ENCODE measurements around the gene KRT14. TPM values are rescaled to one million over a fixed set of nuclear protein-coding genes. Genes with fewer than 3 reads are reported as not detected.

KRT14 gene
- polyA plus RNA-seq, 1 experiment, result not detected

DNA sequence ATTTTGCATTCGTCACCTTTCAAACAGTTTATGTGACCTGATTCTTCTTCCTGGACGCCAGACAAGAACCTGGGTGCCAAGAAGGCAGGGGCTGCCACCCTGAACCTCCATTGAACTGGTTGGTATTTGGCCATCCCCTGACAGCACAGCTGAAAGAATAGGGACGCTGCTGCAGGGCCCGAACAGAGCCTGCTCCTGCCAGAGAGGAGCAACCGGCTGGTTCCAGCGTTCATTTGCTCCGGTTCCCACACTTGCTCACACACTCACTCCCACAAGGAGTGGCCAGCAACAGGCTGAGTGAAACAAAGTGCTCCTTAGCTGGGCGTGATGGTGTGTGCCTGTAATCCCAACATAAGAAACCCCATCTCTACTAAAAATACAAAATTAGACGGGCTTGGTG is 29.8 kb downstream of the KRT14 start:
- POLR2A ChIA-PET, result no interaction called here
- TF ChIP-seq, protein P1, sequence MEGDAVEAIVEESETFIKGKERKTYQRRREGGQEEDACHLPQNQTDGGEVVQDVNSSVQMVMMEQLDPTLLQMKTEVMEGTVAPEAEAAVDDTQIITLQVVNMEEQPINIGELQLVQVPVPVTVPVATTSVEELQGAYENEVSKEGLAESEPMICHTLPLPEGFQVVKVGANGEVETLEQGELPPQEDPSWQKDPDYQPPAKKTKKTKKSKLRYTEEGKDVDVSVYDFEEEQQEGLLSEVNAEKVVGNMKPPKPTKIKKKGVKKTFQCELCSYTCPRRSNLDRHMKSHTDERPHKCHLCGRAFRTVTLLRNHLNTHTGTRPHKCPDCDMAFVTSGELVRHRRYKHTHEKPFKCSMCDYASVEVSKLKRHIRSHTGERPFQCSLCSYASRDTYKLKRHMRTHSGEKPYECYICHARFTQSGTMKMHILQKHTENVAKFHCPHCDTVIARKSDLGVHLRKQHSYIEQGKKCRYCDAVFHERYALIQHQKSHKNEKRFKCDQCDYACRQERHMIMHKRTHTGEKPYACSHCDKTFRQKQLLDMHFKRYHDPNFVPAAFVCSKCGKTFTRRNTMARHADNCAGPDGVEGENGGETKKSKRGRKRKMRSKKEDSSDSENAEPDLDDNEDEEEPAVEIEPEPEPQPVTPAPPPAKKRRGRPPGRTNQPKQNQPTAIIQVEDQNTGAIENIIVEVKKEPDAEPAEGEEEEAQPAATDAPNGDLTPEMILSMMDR (IDR thresholded peaks at IDR 0.05; ENCODE audit: low read depth, low read length), result no peak
- Histone ChIP-seq H3K9me3 (ENCODE audit: control insufficient read depth, insufficient read depth, low read length) (no peaks in the 10 kb centered on the region), H3K4me3 (ENCODE audit: low read depth, low read length) (no peak overlapping the region), H3K27me3 (ENCODE audit: control insufficient read depth, insufficient read depth, low read length) (peaks cover 23% of the 10 kb centered on the region), H3K27ac (ENCODE audit: low read depth, low read length) (no peak overlapping the region)
- DNase-seq (ENCODE audit: low read depth, low spot score), result no peak
- CTCF ChIA-PET, result interaction anchor here (0.9 to 2.6 kb wide), 4 partner anchors 8 to 106 kb away, joined by 3 to 55 read pairs (median 6); no protein-coding TSS in a partner anchor

DNA sequence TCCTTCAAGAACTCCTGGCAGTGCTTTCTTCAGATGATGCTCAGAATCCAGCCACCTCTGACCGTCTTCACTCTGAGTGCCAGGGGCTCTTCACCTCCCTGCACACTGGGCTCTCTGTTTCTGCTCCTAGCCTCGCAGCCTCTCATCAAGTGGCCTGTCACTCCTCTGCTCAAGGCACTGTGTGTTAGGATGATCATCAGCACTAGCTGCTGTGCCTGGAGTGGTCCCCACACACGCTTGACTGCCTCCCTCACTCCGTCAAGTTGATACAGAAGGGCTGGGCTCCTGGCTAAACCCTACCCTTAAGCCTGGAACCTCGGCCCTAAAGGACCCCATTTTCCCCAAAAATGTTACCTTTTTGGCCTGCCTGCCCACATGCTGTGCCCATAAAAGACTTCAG is 30.4 kb downstream of the KRT14 start:
- TF ChIP-seq, protein P1 (IDR thresholded peaks at IDR 0.05; ENCODE audit: low read depth, low read length), result no peak
- ChIA-PET POLR2A (no interaction called here), CTCF (no interaction called here)
- Histone ChIP-seq H3K27me3 (ENCODE audit: control insufficient read depth, insufficient read depth, low read length) (peaks cover 19% of the 10 kb centered on the region), H3K9me3 (ENCODE audit: control insufficient read depth, insufficient read depth, low read length) (no peaks in the 10 kb centered on the region), H3K4me3 (ENCODE audit: low read depth, low read length) (no peak overlapping the region), H3K27ac (ENCODE audit: low read depth, low read length) (no peak overlapping the region)
- DNase-seq (ENCODE audit: low read depth, low spot score), result no peak

DNA sequence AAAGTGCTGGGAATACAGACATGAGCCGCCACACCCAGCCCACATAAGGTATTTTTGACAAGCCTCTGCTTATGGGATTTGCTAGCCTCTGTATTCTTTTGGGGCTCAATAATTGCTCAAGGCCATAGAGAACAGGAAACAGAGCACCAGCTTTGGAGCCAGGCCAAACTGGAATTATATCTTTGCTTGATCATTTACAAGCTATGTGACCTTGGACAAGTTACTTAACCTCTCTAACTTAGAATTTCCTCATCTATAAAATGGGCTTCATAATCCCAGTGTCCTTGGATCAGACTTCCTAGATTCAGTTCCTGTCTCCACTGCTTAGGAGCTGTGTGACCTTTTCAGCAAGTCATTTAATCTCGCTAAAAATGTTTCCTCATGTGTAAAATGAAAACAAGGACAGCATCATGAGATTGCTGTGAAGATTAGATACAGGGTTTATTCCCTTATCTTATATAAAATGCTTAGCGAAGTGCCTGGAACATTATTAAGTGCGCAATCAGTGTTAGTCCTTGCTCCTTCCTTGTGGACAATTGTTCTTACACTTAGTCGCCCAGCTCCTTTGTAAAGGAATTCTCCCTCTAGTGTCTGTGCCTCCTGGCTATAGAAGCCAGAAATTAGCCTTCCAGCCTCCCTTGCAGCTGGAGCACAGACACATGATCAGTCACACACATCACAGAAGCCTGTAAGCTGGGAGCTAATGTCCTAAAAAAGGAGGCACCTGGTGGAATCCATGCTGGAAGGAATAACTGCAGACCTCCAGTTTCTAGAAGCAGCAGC is 31.4 kb downstream of the KRT14 start:
- ChIA-PET POLR2A (no interaction called here), CTCF (interaction anchor here (1.2 to 9.3 kb wide), 2 partner anchors 18 to 91 kb away, joined by 3 to 251 read pairs; no protein-coding TSS in a partner anchor)
- TF ChIP-seq, protein P1 (IDR thresholded peaks at IDR 0.05; ENCODE audit: low read depth, low read length), result no peak
- H3K4me3 ChIP-seq (ENCODE audit: low read depth, low read length), result no peak overlapping the region
- H3K27ac ChIP-seq (ENCODE audit: low read depth, low read length), result no peak overlapping the region
- no peak for DNase-seq (ENCODE audit: low read depth, low spot score)
- no peaks in the 10 kb centered on the region for H3K9me3 ChIP-seq (ENCODE audit: control insufficient read depth, insufficient read depth, low read length)
- H3K27me3 ChIP-seq (ENCODE audit: control insufficient read depth, insufficient read depth, low read length), result peaks cover 19% of the 10 kb centered on the region

DNA sequence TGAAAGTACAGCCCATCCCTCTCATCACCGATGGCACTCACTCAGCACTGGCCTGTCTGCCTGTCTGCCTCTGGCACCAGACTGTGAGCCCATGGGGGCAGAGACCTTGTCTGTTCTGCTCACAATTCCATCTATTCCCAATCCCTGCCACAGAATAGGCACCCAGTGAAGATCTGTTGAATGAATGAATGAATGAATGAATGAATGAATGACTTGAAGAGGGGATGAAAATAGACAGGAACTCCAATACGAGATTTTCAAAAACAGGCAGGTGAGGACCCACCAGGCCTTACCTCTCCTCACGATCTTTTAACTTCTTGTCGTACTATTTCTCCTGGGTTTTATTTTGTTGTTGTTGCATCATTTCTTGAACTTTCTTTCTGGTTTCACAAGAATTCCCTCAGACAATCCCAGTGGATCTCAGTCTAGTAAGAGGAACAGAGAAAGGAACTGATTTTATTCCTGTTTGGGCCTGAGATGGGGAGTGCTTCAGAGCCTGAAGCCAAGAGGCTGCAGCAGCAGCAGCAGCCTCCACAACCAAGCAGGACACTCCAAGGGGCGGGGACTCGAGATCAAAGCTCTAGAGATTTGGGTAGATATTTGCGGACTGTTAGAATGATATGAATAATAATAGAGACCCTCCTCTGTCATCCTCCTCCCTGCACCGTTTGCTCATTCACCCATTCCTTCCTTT is 32.6 kb downstream of the KRT14 start:
- DNase-seq (ENCODE audit: low read depth, low spot score), result no peak
- H3K9me3 ChIP-seq (ENCODE audit: control insufficient read depth, insufficient read depth, low read length), result no peaks in the 10 kb centered on the region
- H3K27me3 ChIP-seq (ENCODE audit: control insufficient read depth, insufficient read depth, low read length), result peaks cover 19% of the 10 kb centered on the region
- POLR2A ChIA-PET, result no interaction called here
- no peak overlapping the region for H3K4me3 ChIP-seq (ENCODE audit: low read depth, low read length)
- CTCF ChIA-PET, result interaction anchor here (1.2 to 9.3 kb wide), 3 partner anchors 19 to 110 kb away, joined by 3 to 251 read pairs (median 230); no protein-coding TSS in a partner anchor
- H3K27ac ChIP-seq (ENCODE audit: low read depth, low read length), result no peak overlapping the region
- TF ChIP-seq, protein P1 (IDR thresholded peaks at IDR 0.05; ENCODE audit: low read depth, low read length), result no peak

DNA sequence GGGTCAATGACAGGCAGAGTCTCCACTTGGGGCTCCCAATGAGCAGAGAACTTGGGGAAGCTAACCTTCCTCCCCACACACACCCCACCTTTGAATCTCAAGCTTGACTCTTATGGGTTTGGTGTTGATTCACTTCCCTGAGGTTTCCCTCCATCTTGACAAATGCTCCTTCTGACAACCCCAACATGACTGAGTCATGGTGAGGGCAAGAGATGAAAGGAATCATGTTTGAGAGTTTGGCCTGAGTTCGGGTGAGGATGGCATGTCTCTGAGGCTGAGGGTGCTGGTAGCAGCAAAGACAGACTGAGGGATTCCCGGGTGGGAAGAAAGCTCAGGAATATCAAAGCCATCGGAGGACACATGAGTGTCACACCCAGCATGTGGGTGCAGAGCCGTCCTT is 33.5 kb downstream of the KRT14 start:
- ChIA-PET POLR2A (no interaction called here), CTCF (interaction anchor here (6.7 to 9.3 kb wide), 2 partner anchors 94 to 111 kb away, joined by 230 to 251 read pairs; no protein-coding TSS in a partner anchor)
- TF ChIP-seq, protein P1 (IDR thresholded peaks at IDR 0.05; ENCODE audit: low read depth, low read length), result no peak
- H3K27ac ChIP-seq (ENCODE audit: low read depth, low read length), result no peak overlapping the region
- H3K9me3 ChIP-seq (ENCODE audit: control insufficient read depth, insufficient read depth, low read length), result no peaks in the 10 kb centered on the region
- H3K4me3 ChIP-seq (ENCODE audit: low read depth, low read length), result no peak overlapping the region
- peaks cover 16% of the 10 kb centered on the region for H3K27me3 ChIP-seq (ENCODE audit: control insufficient read depth, insufficient read depth, low read length)
- DNase-seq (ENCODE audit: low read depth, low spot score), result no peak

Data from AG04450 (cell line).